ENCODE results near the gene TBC1D22A. TPM values are rescaled to one million over a fixed set of nuclear protein-coding genes. Genes with fewer than 3 reads are reported as not detected.
A peak's percentile ranks its signal among the peaks of the same experiment; 100 is the strongest.
"Not testable (repeated sequence)": the region's sequence is repeated elsewhere in the genome, so short reads cannot be mapped to it uniquely, and the experiment has no call there.

TBC1D22A gene
- total RNA-seq, 2 experiments from 2014 or later = 47.2 to 49.1 TPM

DNA sequence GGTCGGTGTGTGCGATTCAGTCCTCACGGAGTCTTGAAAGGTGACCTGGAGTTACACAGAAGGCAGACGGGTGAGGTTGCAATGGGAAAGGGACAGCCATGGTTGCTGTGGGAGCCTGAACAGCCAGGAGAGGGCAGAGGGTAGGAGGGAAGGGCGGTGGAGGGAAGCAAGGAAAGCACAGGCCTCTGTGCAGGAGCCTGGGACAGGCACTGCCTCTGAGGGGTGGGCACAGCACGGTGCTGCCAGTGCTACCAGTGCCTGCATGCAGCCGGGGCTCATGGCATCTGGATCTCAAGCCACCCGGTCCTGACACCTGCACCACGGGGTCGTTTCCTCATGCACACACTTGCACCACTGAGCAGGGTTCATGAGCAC lies 401.0 kb downstream of the TBC1D22A start:
- POLR2A ChIA-PET = no interaction called here
- ATAC-seq (ENCODE audit: low read depth) = no peak
- no peaks in the 10 kb centered on the region for H3K36me3 Mint-ChIP-seq
- H3K9me3 Mint-ChIP-seq = no peaks in the 10 kb centered on the region
- peak overlapping the region; percentile 60 for H3K27ac Mint-ChIP-seq
- H3K4me1 Mint-ChIP-seq = no peaks in the 10 kb centered on the region
- peak; percentile 14 for DNase-seq
- H3K4me3 Mint-ChIP-seq = no peak overlapping the region
- no peaks in the 10 kb centered on the region for H3K27me3 Mint-ChIP-seq

DNA sequence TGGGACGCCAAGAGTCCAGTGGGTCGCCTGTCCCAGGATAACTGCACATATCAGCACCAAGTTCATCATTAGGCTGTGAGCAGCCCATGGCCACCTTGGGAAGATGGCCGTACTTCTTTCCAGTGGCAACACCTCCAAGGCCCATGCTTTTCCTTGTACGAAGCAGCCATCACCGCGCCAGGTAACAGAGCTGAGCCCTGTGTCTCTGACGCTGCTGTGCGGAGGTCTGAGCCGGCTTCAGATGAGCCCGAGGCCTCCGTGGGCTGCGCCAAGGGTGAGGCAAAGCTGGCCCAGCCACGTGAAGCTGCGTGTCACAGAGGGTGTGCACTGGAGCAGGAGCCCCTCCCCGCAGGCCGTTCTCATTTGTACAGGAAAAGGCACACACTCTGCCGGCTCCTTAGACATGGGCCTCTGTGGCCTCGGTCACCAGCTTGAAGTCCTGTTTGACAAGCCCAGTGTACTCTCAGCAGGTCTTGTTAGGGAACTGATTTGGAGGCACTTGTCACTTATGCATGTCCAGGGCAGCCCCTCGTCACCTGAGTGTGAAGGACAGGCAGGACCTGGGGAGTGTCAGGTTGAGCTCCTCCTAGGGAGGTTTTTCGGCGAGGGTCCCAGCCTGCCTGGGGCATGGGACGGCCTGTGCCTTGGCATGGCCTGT lies 401.5 kb downstream of the TBC1D22A start:
- Mint-ChIP-seq H3K4me1 (no peaks in the 10 kb centered on the region), H3K36me3 (no peaks in the 10 kb centered on the region), H3K9me3 (no peaks in the 10 kb centered on the region), H3K27me3 (no peaks in the 10 kb centered on the region), H3K27ac (no peak overlapping the region), H3K4me3 (no peak overlapping the region)
- no peak for ATAC-seq (ENCODE audit: low read depth)
- peak; percentile 17 for DNase-seq
- POLR2A ChIA-PET = no interaction called here

DNA sequence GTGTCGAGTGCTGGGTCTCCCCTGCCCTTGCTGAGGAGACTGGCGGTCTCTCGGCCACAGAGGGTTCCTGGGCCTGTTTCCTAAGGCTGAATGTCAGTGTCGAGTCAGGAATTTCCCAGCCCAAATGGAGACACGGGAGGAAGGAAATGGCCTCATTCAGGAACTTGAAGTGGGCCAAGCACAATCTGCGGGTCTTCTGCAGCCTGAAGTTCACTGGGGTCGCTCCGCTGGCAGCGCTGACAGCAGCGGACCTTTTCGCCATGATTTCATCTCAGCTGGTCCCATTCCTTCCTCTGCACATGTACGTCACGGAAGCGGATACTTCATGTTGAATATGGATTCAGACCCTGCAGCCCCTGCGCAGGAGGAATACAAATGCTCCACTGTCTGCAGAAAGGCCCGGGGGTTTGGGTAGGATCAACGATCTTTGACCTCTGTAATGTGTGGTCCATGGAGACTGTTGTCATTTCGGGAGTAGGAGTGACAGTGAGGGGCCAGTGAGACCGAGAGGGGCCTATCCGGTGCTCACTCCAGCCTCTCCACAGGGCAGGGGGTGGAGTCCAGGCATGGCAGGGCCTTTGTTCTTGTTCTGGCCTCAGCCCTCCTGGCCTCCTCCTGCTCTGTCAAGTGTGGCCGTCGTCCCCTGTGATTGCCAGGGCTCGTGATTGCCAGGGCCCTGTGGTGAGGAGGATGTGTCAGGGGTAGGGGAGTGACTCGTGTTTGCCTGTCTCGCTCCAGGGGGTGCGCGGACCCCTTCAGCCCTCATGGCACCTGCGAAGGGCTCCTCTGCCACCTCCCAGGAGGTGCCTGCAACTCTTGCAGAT lies 402.3 kb downstream of the TBC1D22A start:
- ATAC-seq (ENCODE audit: low read depth) (no peak), DNase-seq (peak; percentile 11)
- H3K4me3 Mint-ChIP-seq = no peak overlapping the region
- no peaks in the 10 kb centered on the region for H3K4me1 Mint-ChIP-seq
- no peaks in the 10 kb centered on the region for H3K9me3 Mint-ChIP-seq
- no peaks in the 10 kb centered on the region for H3K36me3 Mint-ChIP-seq
- H3K27ac Mint-ChIP-seq = no peak overlapping the region
- H3K27me3 Mint-ChIP-seq = no peaks in the 10 kb centered on the region
- POLR2A ChIA-PET = no interaction called here

DNA sequence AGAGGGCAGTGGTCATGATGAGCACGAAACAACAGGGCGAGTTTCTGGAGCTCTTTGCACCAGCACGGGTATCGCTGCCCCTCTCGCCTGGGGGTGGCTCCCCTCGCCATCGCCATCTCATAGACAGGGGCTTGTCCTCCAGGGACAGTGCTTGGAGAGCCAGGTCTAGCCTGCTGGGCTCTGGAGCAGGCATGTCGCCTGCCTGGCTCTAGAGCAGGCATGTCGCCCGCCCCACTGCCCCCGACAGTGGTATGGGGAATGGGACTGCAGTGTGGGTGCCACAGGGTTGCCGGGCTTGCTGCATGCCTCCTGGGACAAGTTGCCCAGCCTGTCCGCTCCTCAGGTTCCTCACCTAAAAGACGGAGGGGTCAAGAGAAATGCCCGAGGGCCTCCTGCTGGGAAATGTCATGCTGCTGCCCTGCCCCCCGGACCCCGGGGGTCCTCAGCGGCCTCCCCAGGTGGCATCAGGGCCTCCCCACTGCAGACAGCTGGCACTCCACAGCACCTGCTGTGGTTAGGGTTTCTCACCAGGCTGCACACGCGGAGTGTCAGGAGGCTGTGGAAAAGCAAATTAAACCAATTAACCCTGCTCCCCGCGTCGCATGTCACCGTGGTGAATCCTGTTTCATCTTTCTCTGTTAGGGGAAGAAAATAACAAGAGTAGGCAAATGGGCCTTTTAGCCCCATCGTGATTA lies 403.0 kb downstream of the TBC1D22A start:
- Mint-ChIP-seq H3K9me3 (no peaks in the 10 kb centered on the region), H3K27me3 (no peaks in the 10 kb centered on the region), H3K27ac (no peak overlapping the region), H3K4me3 (no peak overlapping the region), H3K36me3 (no peaks in the 10 kb centered on the region), H3K4me1 (no peaks in the 10 kb centered on the region)
- DNase-seq (peak; percentile 22), ATAC-seq (ENCODE audit: low read depth) (no peak)
- POLR2A ChIA-PET = no interaction called here

DNA sequence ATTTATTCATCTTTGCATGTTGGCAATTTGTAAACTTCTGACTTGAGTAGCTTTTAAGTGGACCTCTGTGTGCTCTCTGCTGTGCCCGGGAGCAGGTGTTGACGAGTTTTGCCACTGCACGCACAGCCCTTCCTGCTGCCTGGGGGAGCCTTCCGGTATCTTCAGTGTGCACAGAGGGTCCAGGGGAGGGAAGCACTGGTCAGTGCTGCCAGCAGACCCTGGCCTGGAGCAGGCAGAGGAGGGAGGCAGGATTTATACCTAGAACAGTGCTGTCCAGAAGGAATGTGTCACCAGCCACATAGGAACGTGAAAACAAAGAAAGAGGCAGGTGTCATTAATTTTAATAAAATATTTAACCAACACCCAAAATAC lies 403.6 kb downstream of the TBC1D22A start:
- H3K4me3 Mint-ChIP-seq = no peak overlapping the region
- ATAC-seq (ENCODE audit: low read depth) = no peak
- POLR2A ChIA-PET = no interaction called here

DNA sequence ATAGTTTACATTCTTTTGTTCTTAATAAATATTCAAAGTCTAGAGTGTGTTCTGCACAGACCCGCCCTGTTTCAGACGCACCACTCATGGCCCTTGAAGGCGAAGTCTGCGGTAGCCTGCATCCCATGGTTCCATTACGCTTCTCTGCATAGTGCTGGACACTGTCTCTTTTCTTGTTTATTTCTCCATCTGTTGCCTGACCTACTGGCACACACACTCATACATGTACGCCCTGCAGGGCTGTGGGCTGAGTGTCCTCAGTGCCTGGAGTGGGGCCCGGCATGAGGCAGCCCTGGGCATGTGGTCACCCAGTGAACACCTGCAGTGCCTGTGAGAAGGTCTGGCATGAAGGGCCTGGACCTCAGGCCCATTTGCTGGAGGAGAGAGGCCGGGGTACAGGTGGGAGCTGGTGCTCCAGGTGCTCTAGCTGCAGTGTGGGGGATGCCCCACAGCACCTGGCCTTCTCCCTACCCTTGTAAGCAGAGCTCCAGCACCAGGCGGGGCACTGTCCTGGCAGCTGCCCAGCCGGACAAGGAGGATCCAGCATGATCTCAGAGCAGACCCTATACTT lies 404.1 kb downstream of the TBC1D22A start:
- H3K4me3 Mint-ChIP-seq = no peak overlapping the region
- POLR2A ChIA-PET = no interaction called here
- ATAC-seq (ENCODE audit: low read depth) = no peak
- peak; percentile 11 for DNase-seq
- no peaks in the 10 kb centered on the region for H3K27me3 Mint-ChIP-seq
- no peaks in the 10 kb centered on the region for H3K9me3 Mint-ChIP-seq
- no peaks in the 10 kb centered on the region for H3K4me1 Mint-ChIP-seq
- no peaks in the 10 kb centered on the region for H3K36me3 Mint-ChIP-seq
- H3K27ac Mint-ChIP-seq = no peak overlapping the region

More for the DNA sequence above, 403.6 kb downstream of the TBC1D22A start:
- Mint-ChIP-seq H3K27me3 (no peaks in the 10 kb centered on the region), H3K4me1 (no peaks in the 10 kb centered on the region), H3K9me3 (no peaks in the 10 kb centered on the region), H3K36me3 (no peaks in the 10 kb centered on the region), H3K27ac (no peak overlapping the region)
- peak; percentile 3 for DNase-seq

DNA sequence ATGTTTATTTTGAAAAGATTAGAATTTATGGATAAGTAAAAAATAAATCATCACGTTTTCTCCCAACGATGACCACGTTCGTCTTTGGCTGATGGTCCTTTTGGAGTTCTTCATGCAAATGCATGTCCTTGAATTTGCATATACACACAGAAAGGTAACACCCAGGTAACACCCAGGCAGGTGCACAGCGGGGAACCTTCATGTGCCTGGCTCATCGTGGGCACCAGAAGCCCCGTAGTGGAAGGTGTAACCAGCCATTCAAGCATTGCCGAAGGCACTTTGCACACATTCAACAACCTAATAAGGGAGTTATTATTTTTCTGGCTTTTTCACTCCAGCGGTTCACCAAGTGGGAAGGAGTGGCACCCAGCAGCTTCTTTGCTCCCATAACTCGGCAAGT lies 404.6 kb downstream of the TBC1D22A start:
- Mint-ChIP-seq H3K36me3 (no peaks in the 10 kb centered on the region), H3K27me3 (no peaks in the 10 kb centered on the region), H3K27ac (no peak overlapping the region), H3K4me3 (no peak overlapping the region), H3K4me1 (no peaks in the 10 kb centered on the region), H3K9me3 (no peaks in the 10 kb centered on the region)
- DNase-seq (peak; percentile 2), ATAC-seq (ENCODE audit: low read depth) (no peak)
- POLR2A ChIA-PET = no interaction called here

DNA sequence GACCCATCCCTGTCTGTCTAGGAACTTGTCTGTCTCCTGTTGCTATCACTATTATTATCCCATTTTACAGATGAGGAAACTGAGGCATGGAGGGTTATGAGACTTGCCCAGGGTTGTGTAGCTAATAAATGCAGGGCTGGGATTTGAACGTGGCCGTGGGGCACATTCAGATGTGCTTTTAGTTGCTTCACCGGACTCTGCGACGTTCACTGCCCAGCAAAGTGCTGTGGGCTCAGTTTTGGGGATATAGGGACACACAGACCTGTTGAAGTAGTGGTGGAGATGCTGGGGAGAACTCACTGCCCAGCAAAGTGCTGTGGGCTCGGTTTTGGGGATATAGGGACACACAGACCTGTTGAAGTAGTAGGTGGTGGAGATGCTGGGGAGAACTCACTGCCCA lies 405.5 kb downstream of the TBC1D22A start:
- H3K4me3 Mint-ChIP-seq; H3K27ac Mint-ChIP-seq; POLR2A ChIA-PET; H3K4me1 Mint-ChIP-seq; ATAC-seq (ENCODE audit: low read depth); H3K9me3 Mint-ChIP-seq; H3K27me3 Mint-ChIP-seq; H3K36me3 Mint-ChIP-seq: not testable (repeated sequence)
- peak; percentile 12 for DNase-seq

DNA sequence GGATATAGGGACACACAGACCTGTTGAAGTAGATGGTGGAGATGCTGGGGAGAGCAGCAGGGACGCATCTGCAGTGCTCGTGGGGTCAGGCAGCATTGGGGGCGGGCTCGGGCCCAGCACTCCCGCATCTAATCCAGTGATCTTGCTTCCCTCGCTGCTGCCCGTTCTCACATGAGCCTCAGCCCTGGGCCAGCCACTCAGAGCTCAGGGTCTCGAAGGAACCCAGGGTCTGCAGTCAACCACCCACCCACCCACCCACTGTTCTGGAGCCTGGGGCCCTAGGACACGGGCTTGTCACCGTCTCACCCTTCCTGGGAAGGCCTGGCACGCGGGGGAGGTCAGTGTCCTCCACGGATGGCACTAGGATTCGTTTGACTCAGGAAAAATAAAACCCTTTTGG lies 406.0 kb downstream of the TBC1D22A start:
- no peak overlapping the region for H3K27ac Mint-ChIP-seq
- POLR2A ChIA-PET = no interaction called here
- ATAC-seq (ENCODE audit: low read depth) (no peak), DNase-seq (peak; percentile 7)
- no peaks in the 10 kb centered on the region for H3K9me3 Mint-ChIP-seq
- no peaks in the 10 kb centered on the region for H3K27me3 Mint-ChIP-seq
- H3K4me3 Mint-ChIP-seq = no peak overlapping the region
- no peaks in the 10 kb centered on the region for H3K36me3 Mint-ChIP-seq
- H3K4me1 Mint-ChIP-seq = no peaks in the 10 kb centered on the region

DNA sequence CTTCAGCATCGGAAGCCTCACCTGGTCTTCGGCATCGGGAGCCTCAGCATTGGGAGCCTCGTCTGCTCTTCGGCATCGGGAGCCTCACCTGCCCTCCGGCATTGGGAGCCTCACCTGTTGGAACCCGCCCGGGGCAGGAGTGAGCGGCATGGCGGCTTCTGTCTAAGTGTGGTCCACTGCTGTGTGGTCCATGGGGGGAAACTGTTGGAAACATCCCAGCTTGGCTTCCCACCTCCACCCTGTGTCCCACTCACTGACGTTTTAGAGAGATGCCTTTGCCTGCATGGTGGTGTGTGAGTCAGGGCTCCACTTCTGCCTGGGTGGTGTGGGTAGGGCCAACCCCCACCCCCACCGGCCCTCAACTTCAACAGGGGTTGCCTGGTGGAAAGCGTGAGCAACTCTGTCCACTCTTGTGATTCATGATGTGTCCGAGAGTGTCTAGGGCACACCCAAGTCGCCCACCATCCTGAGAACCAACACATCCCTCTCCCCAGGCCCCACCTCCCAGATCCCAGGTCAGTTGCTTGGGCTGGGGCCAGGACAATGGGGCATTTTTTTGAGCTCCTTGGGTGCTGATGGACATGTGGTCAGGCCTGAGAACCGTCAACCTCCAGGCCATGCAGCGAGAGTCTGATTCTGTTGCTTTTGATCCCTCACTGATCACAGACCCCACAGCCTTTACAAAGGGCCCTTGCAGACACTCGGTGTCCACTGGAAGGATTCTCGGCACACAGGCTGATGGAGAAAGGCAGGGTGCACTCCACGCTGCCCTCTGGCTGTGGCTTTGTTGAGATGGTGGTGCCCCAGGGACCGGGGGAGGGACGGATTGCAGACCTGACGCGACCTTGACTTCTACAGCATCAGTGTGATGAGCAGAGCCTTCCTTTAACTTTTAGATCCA lies 406.7 kb downstream of the TBC1D22A start:
- H3K4me1 Mint-ChIP-seq = no peaks in the 10 kb centered on the region
- no peaks in the 10 kb centered on the region for H3K9me3 Mint-ChIP-seq
- peaks cover 4% of the 10 kb centered on the region for H3K36me3 Mint-ChIP-seq
- no peaks in the 10 kb centered on the region for H3K27me3 Mint-ChIP-seq
- POLR2A ChIA-PET = no interaction called here
- DNase-seq (peak; percentile 23), ATAC-seq (ENCODE audit: low read depth) (no peak)
- H3K4me3 Mint-ChIP-seq = no peak overlapping the region
- H3K27ac Mint-ChIP-seq = no peak overlapping the region

DNA sequence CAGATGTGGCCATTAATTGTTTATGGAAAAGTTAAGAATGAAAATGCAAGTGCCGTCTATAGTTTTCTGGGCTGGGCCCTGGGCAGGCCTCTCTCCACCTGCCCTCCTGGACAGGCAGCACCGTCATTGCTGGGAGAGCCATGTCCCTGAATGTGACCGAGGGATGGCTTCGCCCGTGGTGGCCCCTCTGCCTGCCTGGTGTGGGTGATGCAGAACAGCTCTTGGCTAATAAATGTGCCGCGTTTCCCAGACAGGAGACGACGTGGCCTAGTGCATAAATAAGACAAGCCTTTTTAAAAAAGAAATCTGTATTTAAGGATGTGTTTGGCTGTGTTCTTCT lies 407.3 kb downstream of the TBC1D22A start:
- no peak overlapping the region for H3K4me3 Mint-ChIP-seq
- no peaks in the 10 kb centered on the region for H3K4me1 Mint-ChIP-seq
- POLR2A ChIA-PET = no interaction called here
- ATAC-seq (ENCODE audit: low read depth) = no peak
- peaks cover 4% of the 10 kb centered on the region for H3K36me3 Mint-ChIP-seq
- no peak overlapping the region for H3K27ac Mint-ChIP-seq
- DNase-seq = no peak
- no peaks in the 10 kb centered on the region for H3K27me3 Mint-ChIP-seq
- H3K9me3 Mint-ChIP-seq = no peaks in the 10 kb centered on the region

DNA sequence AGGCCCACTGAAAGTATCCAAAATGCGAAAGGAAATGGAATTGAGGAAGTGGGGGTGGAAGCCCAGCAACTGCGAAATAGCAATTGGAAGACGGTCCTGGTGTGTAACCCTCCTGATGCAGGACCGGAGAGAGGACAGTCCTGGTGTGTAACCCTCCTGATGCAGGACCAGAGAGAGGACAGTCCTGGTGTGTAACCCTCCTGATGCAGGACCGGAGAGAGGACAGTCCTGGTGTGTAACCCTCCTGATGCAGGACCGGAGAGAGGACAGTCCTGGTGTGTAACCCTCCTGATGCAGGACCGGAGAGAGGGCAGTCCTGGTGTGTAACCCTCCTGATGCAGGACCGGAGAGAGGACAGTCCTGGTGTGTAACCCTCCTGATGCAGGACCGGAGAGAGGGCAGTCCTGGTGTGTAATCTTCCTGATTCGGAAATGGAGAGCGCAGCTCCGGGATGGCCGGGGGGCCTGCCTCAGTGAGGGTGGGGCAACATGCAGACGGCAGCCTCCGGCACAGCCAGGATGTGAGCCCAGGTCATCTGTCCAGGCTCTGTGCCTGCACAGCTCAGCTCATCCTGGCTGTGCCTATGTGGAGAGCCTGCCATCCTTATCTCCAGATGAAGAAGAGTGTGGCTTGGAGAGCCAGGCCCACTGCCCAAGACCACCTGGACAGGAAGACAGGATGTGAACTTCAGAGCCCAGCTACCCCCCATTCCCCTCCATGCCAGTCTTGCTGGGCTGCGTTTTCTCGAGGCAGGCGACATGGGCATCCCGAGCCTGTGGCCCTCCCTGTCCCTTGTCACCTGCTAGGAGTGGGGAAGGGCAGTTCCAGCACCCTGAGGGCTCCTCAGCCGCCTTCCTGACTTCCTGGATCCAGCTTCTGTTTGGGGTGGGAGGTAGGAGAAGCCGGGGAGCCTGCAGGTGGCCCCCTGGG lies 408.3 kb downstream of the TBC1D22A start:
- not testable (repeated sequence) for H3K4me1 Mint-ChIP-seq; H3K4me3 Mint-ChIP-seq; H3K9me3 Mint-ChIP-seq; ATAC-seq (ENCODE audit: low read depth); H3K36me3 Mint-ChIP-seq; H3K27me3 Mint-ChIP-seq; H3K27ac Mint-ChIP-seq
- POLR2A ChIA-PET = interaction anchor here (0.5 kb wide), 1 partner anchor 185 kb away, joined by 3 read pairs; no protein-coding TSS in a partner anchor
- peak; percentile 20 for DNase-seq
